CD4-positive, alpha-beta T cell treated with Interferon gamma for 1 hour (primary cell): ENCODE results near the gene COL4A2.

ENCODE experiments used
- DNase-seq: peaks from one replicate; pipeline ENCODE4 v3.0.0-alpha.2; 2020

The COL4A2 gene

DNA sequence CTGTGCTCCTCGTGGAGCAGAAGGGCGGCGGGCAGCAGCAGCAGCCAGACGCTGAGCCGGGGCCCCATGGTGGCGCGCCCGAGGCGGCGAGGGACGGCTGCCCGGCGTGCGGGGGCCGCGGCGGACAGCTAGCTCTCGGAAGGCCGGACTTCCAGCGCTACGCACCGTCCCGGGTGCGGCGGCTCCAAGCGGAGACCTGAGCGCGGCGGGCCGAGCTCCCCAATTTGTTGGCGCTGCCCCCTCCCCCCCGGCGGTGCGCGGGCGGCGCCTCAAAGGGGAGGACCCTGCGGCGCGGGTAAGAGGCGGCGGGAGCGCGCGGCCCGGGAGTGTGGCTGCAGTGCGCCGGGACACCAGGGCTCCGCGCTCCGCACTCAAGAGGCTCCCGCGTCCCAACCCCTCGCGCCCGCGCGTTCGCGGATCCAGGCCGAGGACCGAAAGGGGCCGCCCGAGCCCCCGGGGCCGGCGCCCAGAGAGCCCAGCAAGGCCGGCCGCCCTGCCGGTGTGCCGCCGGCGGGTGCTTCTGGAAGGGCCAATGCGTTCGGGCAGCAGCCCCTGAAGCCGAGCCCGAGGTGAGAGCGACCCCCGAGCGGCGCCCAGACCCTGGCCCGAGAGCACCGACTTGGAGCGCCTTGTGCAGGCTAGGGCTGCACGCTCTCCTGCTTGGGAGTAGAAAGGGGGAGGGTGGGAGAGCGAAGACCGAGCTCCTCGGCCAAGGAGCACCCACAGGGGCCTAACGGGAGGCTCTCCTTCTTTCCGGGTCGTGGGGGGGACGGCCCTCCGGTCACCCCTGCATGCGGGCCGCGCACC, at the start of gene COL4A2, which contains the start of gene COL4A1:
TSS of gene COL4A2 (plus strand) at position 325 of the 807 bp plus-strand sequence. CDS start 620 bp downstream, outside the sequence.
TSS of gene COL4A1 (minus strand) at position 198 of the 807 bp plus-strand sequence. CDS start at position 68, 130 bp downstream.
- DNase-seq = no peak

DNA sequence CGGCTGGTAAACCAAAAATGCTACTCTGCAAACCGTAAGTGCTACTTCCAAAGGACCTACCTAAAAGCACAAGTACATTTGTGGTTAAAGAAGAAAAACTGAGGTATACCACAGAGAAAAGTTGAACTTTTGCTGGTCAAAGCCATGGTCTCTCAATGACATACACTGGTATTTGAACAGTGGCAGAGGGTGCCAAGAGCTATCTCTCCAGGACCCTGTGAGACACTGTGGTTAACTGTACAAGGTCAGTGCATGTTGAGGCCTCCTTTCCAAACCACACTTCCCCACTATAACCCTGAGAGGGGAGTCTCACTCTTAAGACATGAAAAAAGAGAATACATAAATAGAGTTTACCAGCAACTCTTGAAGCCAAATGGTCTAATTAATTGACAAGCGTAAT, 49.7 kb upstream of the COL4A2 start:
- no peak for DNase-seq

- DNase-seq = no peak
Observed at GRCh38 chr13:110258876-110259631, 48.0 kb upstream of the COL4A2 start.

DNA sequence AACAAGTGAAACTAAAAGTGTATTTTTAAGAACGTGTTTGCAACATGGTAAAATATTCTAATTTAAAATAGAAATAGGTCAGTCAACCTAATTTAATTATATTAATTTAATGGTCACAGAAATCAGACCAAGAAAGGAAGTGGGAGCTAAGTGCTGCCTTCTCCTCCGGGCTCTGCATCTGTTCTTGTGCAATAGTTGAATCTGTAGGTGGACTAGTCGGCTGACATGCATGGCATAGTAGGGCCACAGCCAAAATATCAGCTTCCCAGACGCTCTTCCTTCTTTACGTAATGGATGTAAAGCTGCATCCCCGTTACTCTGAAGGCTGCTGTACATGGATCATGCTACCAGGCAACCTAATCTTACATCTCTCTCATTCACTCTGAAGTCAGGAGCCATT, 47.4 kb upstream of the COL4A2 start:
- no peak for DNase-seq

DNA sequence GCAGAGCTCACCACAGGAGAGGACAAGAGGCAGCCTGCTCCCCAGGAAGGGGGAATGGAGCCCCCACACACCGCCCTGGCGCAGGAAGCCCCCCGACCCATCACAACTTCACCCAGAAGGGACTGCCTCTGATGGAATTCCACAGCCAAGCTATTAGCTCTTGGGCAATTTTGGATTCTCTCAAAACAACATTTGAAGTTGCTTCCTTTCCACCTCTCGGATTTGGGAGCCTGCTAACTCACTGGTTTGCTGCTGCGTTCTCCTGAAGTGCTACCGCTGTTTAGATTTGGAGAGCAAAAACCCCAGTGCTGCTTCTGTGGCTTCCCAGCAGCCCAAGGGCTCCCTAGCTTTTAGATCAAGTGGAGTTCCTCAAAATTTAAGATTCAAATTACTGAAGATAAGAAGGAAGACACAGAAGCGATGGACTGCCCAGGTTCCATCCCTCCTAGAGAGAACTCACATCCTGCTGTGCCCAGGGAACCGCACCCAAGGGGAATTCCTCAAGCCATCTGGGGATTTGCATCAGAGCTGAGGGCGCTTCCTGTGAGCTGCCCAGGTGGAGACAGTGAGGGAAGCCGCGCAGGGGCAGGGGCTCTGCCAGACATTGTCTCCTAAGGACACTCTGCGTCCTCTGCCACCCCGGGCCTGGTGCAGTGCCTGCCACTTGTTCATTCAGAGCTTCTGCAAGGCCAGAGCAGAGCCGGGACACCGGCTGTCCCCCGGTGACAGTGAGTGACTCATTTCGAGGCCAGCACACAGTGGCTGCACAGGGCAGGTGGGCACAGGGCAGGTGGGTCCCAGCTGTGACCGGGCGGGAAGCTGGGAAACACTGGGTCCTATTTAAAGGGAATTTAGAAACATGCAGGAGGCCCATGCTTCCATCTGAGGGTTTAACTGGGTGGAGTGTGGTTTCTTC, 45.7 kb upstream of the COL4A2 start:
- no peak for DNase-seq

DNA sequence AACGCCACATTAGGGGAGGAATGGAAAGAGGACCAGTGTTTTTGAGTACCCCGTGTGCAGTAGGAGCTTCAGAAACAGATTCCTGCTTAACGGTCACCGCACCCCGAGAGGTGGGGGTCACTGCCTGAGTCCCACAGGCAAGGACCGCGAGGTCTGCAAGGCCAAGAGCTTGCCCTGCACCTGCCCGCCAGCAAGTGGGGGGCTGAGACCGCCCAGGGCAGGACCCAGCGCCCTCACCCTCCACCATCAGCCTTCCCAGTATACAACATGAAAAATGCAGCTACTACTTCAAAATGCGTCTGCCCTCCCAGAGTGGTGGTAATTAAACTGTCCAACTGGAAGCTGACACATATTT, 45.0 kb upstream of the COL4A2 start:
- DNase-seq = no peak

DNA sequence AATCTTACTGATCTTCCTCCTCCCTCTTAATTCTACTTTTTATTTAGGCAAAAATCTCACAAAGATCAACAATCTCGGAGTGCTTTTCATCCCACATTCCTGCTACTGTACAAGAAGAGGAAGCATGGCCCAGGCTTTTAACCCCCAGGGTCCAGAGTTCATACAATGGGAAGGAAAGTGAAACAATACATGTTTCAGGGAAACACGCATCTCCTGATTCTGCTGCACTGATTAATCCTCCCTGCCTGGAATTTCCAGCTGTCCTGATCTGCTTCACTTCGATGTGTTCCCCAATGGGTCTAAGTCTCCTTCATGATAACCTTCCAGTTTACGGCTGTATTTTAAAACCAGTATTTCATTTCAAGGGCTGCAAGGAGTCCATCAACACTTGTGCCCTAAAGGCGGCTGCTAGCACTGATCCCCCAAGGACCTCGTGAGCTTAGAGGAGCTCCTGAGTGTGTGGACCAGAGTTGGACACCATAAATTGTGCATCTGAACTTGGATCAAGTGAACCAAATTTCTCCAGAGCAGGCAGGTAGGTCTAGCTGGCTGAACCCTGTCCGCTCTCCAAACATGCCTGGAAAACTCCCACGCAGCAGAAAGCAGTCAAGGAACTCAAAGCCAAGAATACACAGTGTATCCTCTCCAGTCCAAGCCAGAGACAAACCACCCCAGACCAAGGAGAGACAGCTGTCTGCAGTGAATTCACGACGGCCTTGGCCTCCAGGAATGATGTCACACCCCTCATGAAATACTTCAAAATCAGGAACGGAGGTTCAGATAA, 44.4 kb upstream of the COL4A2 start:
- DNase-seq = no peak

DNA sequence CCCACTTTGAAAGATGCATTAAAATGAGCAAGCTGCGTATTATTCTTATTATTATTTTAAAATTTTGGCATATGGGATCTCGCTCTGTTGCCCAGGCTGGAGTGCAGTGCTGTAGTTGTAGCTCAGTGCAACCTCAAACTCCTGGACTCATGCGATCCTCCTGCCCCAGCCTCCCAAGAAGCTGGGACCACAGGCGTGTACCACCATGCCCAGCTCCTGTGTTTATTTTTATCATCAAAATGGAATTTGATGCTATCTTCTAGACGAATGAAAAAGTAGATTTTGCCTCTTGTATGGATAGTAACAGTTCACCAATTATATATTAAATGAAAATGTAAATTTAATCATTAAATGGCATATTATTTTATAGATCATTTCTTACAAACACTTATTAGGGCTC, 43.7 kb upstream of the COL4A2 start:
- DNase-seq = no peak

DNA sequence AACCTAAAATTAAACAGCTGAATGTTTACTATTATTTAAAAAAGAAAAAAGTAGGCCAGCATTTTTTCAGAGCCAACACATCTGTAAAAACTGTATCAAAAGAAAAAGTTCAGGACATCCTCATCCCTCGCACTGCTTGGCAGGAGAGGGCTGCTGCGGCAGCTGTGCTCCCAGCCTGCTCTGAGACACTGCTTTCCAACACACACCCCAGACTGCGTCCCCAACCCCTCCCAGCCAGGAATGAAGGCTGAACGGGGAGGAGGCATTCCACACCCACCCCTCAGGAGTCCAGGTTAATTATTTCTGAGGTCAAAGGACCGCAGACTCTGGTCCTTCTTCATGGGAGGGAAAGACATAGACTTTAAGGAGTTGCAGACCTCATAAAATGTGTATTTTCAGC, 43.2 kb upstream of the COL4A2 start:
- DNase-seq = no peak

GRCh38 chr13:110264685-110265275, 42.3 kb upstream of the COL4A2 start:
- DNase-seq = no peak

- no peak for DNase-seq
Observed at GRCh38 chr13:110265341-110265681, 41.8 kb upstream of the COL4A2 start.

DNA sequence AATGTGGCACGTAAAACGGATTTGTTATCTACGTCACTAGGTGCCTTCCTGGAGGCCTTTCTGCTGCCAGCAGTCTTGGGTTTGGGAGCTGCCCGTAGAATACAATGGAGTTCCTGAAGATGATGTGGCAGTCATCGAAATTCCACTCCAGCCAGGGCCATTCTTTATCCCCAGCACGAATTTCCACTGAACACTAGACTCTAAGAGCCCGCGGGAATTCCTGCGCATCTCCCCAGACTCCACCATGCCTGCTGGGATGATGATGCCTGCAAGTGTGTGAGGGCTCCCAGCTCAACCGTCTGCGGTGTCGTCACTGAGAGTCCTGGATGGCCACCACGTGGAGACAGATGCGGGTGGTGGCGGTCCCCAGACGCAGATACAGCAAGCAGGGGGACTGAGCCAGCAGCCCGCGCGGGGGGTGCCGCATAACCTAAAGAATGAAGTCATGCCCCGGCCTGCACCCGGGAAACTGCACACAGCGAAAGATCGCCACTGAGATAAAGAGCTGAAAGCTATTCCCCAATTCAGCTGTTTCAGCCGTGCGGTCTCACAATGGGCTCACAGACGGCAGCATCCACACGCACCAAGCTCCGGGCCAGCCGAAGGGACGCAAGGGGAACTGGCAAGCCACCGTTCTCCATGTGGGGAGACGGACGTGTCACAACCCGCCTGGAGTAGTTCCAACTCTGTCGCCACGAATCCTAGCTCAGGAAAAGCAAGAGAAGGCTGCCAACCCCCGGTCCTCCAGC, 41.2 kb upstream of the COL4A2 start:
- DNase-seq = no peak

DNA sequence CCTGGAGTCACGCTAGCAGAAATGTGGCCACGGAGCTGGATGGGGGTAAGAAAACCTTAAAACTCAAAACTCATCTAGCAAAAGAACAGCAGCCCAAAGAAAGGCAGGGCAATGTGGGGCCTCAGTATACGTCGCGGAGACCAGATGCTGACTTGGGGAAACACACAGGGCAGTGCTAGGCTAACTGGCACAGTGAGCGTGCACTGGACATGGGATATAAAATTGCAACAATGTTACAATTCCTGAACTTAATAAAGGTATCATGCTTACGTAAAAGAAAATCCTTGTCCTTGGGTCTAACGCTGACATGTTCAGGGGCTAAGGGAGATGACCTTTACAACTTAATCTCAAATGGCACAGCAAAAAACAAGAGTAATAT, 40.7 kb upstream of the COL4A2 start:
- no peak for DNase-seq

DNA sequence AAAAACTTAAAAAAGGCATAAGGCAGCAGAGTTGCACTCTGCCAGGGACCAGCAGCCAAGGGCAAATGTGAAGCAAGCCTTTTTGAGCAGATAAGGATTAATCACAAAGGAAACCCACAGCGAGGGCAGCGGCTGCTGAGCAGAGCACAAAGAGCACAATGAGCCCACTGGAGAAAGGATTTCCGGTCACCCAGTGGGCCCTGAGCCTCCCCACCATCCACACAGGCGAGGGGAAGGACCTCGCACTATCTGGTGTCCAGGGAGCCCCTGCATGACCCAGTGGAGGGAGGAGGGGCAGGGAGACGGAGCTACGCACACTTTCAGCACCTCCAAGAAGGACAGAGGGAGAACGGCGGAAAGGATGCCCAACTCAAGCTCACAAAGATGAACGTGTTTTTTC, 40.1 kb upstream of the COL4A2 start:
- no peak for DNase-seq

- DNase-seq = no peak
Observed at GRCh38 chr13:110268061-110268460, 39.0 kb upstream of the COL4A2 start.

GRCh38 chr13:110268576-110269185, 38.4 kb upstream of the COL4A2 start:
- DNase-seq = no peak

DNA sequence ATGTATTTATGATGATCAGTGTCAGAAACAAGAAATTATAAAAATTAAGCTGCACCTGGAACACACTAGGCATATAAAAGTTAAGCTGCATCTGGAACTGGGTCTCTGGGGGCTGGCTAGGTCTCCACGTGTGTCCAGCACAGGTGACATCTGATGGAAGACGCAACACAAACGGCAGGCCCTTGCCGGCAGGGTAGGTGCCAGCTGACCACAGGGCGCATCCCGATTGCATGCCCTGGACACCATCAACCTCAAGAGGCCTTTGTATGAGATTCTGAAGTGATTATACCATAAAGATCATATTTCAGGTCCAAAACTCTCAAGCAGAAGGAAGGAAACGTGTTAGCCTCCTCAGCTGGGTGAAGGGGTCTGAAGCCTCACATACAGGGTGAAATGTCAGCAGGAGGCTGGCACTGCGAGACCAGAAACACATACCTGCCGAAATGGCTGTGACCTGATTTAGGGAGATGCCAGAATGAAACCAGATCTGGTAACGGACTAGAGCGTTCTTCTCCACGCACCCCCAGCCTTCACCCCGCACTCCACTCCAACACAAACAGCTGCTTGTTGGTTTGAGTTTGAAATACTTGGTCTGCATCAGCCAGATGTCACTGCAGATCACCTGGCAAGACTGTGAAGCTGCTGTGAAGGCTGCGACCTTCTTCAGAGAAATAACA, 37.4 kb upstream of the COL4A2 start:
- DNase-seq = no peak

GRCh38 chr13:110270507-110270906, 36.6 kb upstream of the COL4A2 start:
- no peak for DNase-seq

DNA sequence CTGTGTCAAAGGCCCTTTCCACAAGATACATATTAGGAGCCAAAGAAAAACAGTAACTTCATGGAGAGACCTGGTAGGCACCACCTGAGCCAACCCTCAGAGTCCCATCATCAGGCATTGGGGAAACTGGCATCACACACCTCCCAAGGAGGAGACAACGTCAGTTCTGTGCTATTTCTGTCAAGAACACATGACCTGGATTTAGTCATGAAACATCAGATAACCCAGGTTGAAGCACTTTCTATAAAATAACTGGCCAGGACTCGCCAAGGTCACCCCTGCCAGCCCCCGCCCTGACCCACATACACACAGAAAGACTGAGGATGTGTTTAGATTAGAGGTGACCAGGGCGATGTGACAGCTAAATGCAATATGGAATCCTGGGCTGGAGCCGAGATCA, 35.8 kb upstream of the COL4A2 start:
- DNase-seq = no peak

GRCh38 chr13:110272227-110272626, 34.9 kb upstream of the COL4A2 start:
- no peak for DNase-seq
